Keratinocyte (primary cell): ENCODE measurements around the gene MYBPC1.

ENCODE experiments used
- CTCF ChIP-seq, 3 experiments: IDR thresholded peaks in 1 of 3; conservative IDR thresholded peaks in 1 of 3; optimal IDR thresholded peaks in 1 of 3; 2 replicates in 2 of 3; 3 replicates in 1 of 3; pipeline versions ENCODE3 to v1.5.1; 2011; ENCODE audit warnings: low read length in 3 of 3, mild to moderate bottlenecking in 3 of 3, moderate library complexity in 2 of 3, control low read depth in 1 of 3, inconsistent platforms in 1 of 3; ENCODE audit not compliant: insufficient read depth in 2 of 3; ENCODE audit errors: extremely low read depth in 1 of 3
- EZH2 ChIP-seq: IDR thresholded peaks from one replicate; pipeline ENCODE4 v1.6.1; 2012; ENCODE audit warnings: inconsistent platforms, mild to moderate bottlenecking, low read length, moderate library complexity

GRCh38 chr12:101594700-101595099 lies at the start of gene MYBPC1:
- TF ChIP-seq CTCF (optimal IDR thresholded peaks at IDR 0.05 in 1 of 3, IDR thresholded peaks at IDR 0.05 in 1 of 3, conservative IDR thresholded peaks at IDR 0.05 in 1 of 3; ENCODE audit: extremely low read depth in 1 of 3, insufficient read depth in 2 of 3, low read length in 3 of 3) = no peak
- TF ChIP-seq EZH2 = no peak
